Neural cell (in vitro differentiated cells): Measurements from ENCODE around the gene MTOR.

Experiments
- CTCF ChIP-seq: fragments of 450-650 bp; IDR thresholded peaks from 2 replicates; pipeline ENCODE4 v1.5.1; 2014; ENCODE audit warnings: antibody characterized with exemption, mild to moderate bottlenecking, moderate library complexity; ENCODE audit not compliant: poor library complexity, severe bottlenecking
- EP300 ChIP-seq: fragments of 450-650 bp; conservative IDR thresholded peaks from 2 replicates; pipeline ENCODE4 v1.6.1; 2014; ENCODE audit warnings: antibody characterized with exemption, mild to moderate bottlenecking, moderate library complexity; ENCODE audit not compliant: poor library complexity, severe bottlenecking

- TF ChIP-seq EP300 (no peak), CTCF (no peak)
Measured at GRCh38 chr1:11233208-11233607, 29.1 kb downstream of the MTOR start.
